Tibial nerve (tissue), 4 donors: ENCODE results near the gene CNTN5. TPM values are rescaled to one million over a fixed set of nuclear protein-coding genes. Genes with fewer than 3 reads are reported as not detected.

ENCODE experiments used
- DNase-seq, 2 donors: peaks; one replicate each; pipeline ENCODE4 v3.0.0-alpha.2; 2019; ENCODE audit warnings: low spot score in 2 of 2
- H3K27ac ChIP-seq, 4 donors: fragments of 200-600 bp; sonication (generic) in 3 of 4; one replicate each; pipeline ENCODE4 v1.5.1; 2017 to 2019; ENCODE audit warnings: mild to moderate bottlenecking in 1 of 4
- H3K27me3 ChIP-seq, 2 donors: fragments of 200-600 bp; sonication (generic) in 1 of 2; one replicate each; pipeline versions ENCODE4 v1.5.1 to v1.6.0; 2017 to 2019
- H3K36me3 ChIP-seq, 3 donors: fragments of 200-600 bp; sonication (generic); one replicate each; pipeline ENCODE4 v1.5.1; 2018 to 2019
- H3K4me1 ChIP-seq, 4 donors: fragments of 200-600 bp; sonication (generic) in 3 of 4; one replicate each; pipeline ENCODE4 v1.5.1; 2017 to 2019
- H3K4me3 ChIP-seq, 4 donors: fragments of 200-600 bp; sonication (generic) in 3 of 4; one replicate each; pipeline ENCODE4 v1.5.1; 2017 to 2019; ENCODE audit warnings: mild to moderate bottlenecking in 1 of 4, moderate library complexity in 1 of 4
- H3K9me3 ChIP-seq, 4 donors: fragments of 200-600 bp; sonication (generic) in 3 of 4; one replicate each; pipeline ENCODE4 v1.5.1; 2017 to 2019
- CTCF ChIP-seq, 5 experiments: fragments of 200-600 bp in 3 of 5; fragments of 450-650 bp in 2 of 5; sonication (generic) in 3 of 5; IDR thresholded peaks; one replicate each; pipeline ENCODE4 v1.5.1; 2016 to 2019; ENCODE audit warnings: antibody characterized with exemption in 5 of 5, mild to moderate bottlenecking in 3 of 5, moderate library complexity in 2 of 5
- EP300 ChIP-seq, 2 donors: sonication (generic); formaldehyde crosslinking; IDR thresholded peaks; one replicate each; pipeline ENCODE4 v1.6.1; 2017; ENCODE audit warnings: antibody characterized with exemption in 2 of 2, mild to moderate bottlenecking in 1 of 2
- POLR2A ChIP-seq, 2 donors: fragments of 450-650 bp; IDR thresholded peaks; one replicate each; pipeline ENCODE4 v1.6.1; 2017; ENCODE audit warnings: antibody characterized with exemption in 2 of 2, mild to moderate bottlenecking in 2 of 2, moderate library complexity in 2 of 2
- WGBS, 2 donors: methylation state at CpG; one replicate each; pipeline ENCODE4 v1.1.5; 2018; 5-methylcytosine and 5-hydroxymethylcytosine counted together
- total RNA-seq, 4 donors: library from RNA; depleted of rRNA; stranded (reverse); fragments of >200 nt; gene quantifications; one replicate each; pipeline ENCODE4 v1.1.0, GENCODE V29; 2016

CNTN5 gene
- total RNA-seq, 4 donors from 2014 or later: under 0.01 to 0.22 TPM; not detected in 2

GRCh38 chr11:99461913-99462312 lies 441.2 kb downstream of the CNTN5 start:
- H3K27me3 ChIP-seq: no peaks in the 10 kb centered on the region
- no peaks in the 10 kb centered on the region for H3K36me3 ChIP-seq
- no peak overlapping the region for H3K4me3 ChIP-seq
- 98 to 100% methylated on average over 1 of the region's 1 CpG for WGBS, 2 donors
- TF ChIP-seq EP300 (IDR thresholded peaks at IDR 0.05) (no peak), POLR2A (IDR thresholded peaks at IDR 0.05) (no peak)
- DNase-seq: no peak
- no peak overlapping the region for H3K27ac ChIP-seq
- no peaks in the 10 kb centered on the region for H3K4me1 ChIP-seq
- no peaks in the 10 kb centered on the region for H3K9me3 ChIP-seq

- Histone ChIP-seq H3K4me3 (no peak overlapping the region), H3K27ac (no peak overlapping the region), H3K36me3 (no peaks in the 10 kb centered on the region), H3K4me1 (no peaks in the 10 kb centered on the region), H3K9me3 (no peaks in the 10 kb centered on the region), H3K27me3 (no peaks in the 10 kb centered on the region)
- 74 to 78% methylated on average over 2 of the region's 2 CpGs for WGBS, 2 donors
- TF ChIP-seq EP300 (IDR thresholded peaks at IDR 0.05) (no peak), POLR2A (IDR thresholded peaks at IDR 0.05) (no peak), CTCF (IDR thresholded peaks at IDR 0.05) (no peak)
- DNase-seq: no peak
Observed at GRCh38 chr11:99464985-99465384, 444.2 kb downstream of the CNTN5 start.

- WGBS, 2 donors: 74 to 94% methylated on average over 1 of the region's 1 CpG
- no peaks in the 10 kb centered on the region for H3K4me1 ChIP-seq
- no peaks in the 10 kb centered on the region for H3K9me3 ChIP-seq
- H3K27me3 ChIP-seq: no peaks in the 10 kb centered on the region
- no peak overlapping the region for H3K4me3 ChIP-seq
- no peak for DNase-seq
- no peaks in the 10 kb centered on the region for H3K36me3 ChIP-seq
- TF ChIP-seq POLR2A (IDR thresholded peaks at IDR 0.05): no peak
- no peak for TF ChIP-seq EP300 (IDR thresholded peaks at IDR 0.05)
- TF ChIP-seq CTCF (IDR thresholded peaks at IDR 0.05): no peak
- no peak overlapping the region for H3K27ac ChIP-seq
Observed at GRCh38 chr11:99489581-99489980, 468.8 kb downstream of the CNTN5 start.

- WGBS, 2 donors: 89 to 92% methylated on average over 4 of the region's 4 CpGs
- DNase-seq: no peak
- no peaks in the 10 kb centered on the region for H3K36me3 ChIP-seq
- H3K9me3 ChIP-seq: no peaks in the 10 kb centered on the region
- H3K27ac ChIP-seq: no peak overlapping the region
- no peaks in the 10 kb centered on the region for H3K27me3 ChIP-seq
- TF ChIP-seq POLR2A (IDR thresholded peaks at IDR 0.05) (no peak), CTCF (IDR thresholded peaks at IDR 0.05) (no peak), EP300 (IDR thresholded peaks at IDR 0.05) (no peak)
- H3K4me3 ChIP-seq: no peak overlapping the region
- no peaks in the 10 kb centered on the region for H3K4me1 ChIP-seq
Observed at GRCh38 chr11:99494065-99494464, 473.3 kb downstream of the CNTN5 start.

- no peaks in the 10 kb centered on the region for H3K9me3 ChIP-seq
- WGBS, 2 donors: 80 to 88% methylated on average over 2 of the region's 2 CpGs
- no peak for TF ChIP-seq CTCF (IDR thresholded peaks at IDR 0.05)
- no peak for TF ChIP-seq EP300 (IDR thresholded peaks at IDR 0.05)
- no peak for TF ChIP-seq POLR2A (IDR thresholded peaks at IDR 0.05)
- H3K4me1 ChIP-seq: peaks cover 0 to 13% (median 0%) of the 10 kb centered on the region in 4 donors
- no peak for DNase-seq
- no peak overlapping the region for H3K27ac ChIP-seq
- H3K4me3 ChIP-seq: no peak overlapping the region
- no peaks in the 10 kb centered on the region for H3K36me3 ChIP-seq
- no peaks in the 10 kb centered on the region for H3K27me3 ChIP-seq
Observed at GRCh38 chr11:99501655-99502054, 480.9 kb downstream of the CNTN5 start.

GRCh38 chr11:99505316-99505715 lies 484.6 kb downstream of the CNTN5 start:
- no peak overlapping the region for H3K4me3 ChIP-seq
- H3K9me3 ChIP-seq: no peaks in the 10 kb centered on the region
- 15 to 25% methylated on average over 1 of the region's 1 CpG for WGBS, 2 donors
- H3K36me3 ChIP-seq: no peaks in the 10 kb centered on the region
- H3K27ac ChIP-seq: no peak overlapping the region
- H3K27me3 ChIP-seq: no peaks in the 10 kb centered on the region
- DNase-seq: no peak
- peaks cover 0 to 13% (median 0%) of the 10 kb centered on the region in 4 donors for H3K4me1 ChIP-seq
- TF ChIP-seq EP300 (IDR thresholded peaks at IDR 0.05) (no peak), POLR2A (IDR thresholded peaks at IDR 0.05) (no peak), CTCF (IDR thresholded peaks at IDR 0.05) (no peak)
